Smooth muscle cell (in vitro differentiated cells): Measurements from ENCODE around the gene ROGDI. TPM values are rescaled to one million over a fixed set of nuclear protein-coding genes. Genes with fewer than 3 reads are reported as not detected.

Source experiments
- DNase-seq: peaks from one replicate; lab custom pipeline; 2025; ENCODE audit not compliant: unreplicated experiment; lab: John Stamatoyannopoulos, UW
- H2AFZ ChIP-seq: fragments of 200-600 bp; sonication (generic); 2 replicates; pipeline ENCODE4 v1.6.0; 2016; ENCODE audit warnings: antibody characterized with exemption, low read depth, mild to moderate bottlenecking
- H3F3A ChIP-seq: fragments of 200-600 bp; sonication (generic); 2 replicates; pipeline ENCODE4 v1.6.0; 2017; ENCODE audit warnings: antibody characterized with exemption, low read depth
- H3K27ac ChIP-seq: fragments of 200-600 bp; sonication (generic); 2 replicates; pipeline ENCODE4 v1.5.1; 2016; ENCODE audit warnings: low read depth, mild to moderate bottlenecking
- H3K27me3 ChIP-seq: fragments of 200-600 bp; sonication (generic); 2 replicates; pipeline ENCODE4 v1.6.1; 2016; ENCODE audit warnings: low read depth, mild to moderate bottlenecking
- H3K36me3 ChIP-seq: fragments of 200-600 bp; sonication (generic); 2 replicates; pipeline ENCODE4 v1.5.1; 2016; ENCODE audit warnings: low read depth
- H3K4me1 ChIP-seq: fragments of 200-600 bp; sonication (generic); 2 replicates; pipeline ENCODE4 v1.5.1; 2016; ENCODE audit warnings: low read depth
- H3K4me2 ChIP-seq: fragments of 200-600 bp; sonication (generic); 2 replicates; pipeline ENCODE4 v1.6.0; 2016; ENCODE audit warnings: mild to moderate bottlenecking
- H3K4me3 ChIP-seq: fragments of 200-600 bp; sonication (generic); 2 replicates; pipeline ENCODE4 v1.5.1; 2016; ENCODE audit warnings: mild to moderate bottlenecking
- H3K79me2 ChIP-seq: fragments of 200-600 bp; sonication (generic); 2 replicates; pipeline ENCODE4 v1.6.0; 2016; ENCODE audit warnings: low read depth, mild to moderate bottlenecking
- H3K9ac ChIP-seq: fragments of 200-600 bp; sonication (generic); 2 replicates; pipeline ENCODE4 v1.6.0; 2016; ENCODE audit warnings: low read depth
- H3K9me3 ChIP-seq: fragments of 200-600 bp; sonication (generic); replicated peaks from 2 replicates; pipeline ENCODE4 v1.5.1; 2016; ENCODE audit warnings: low read depth
- H4K20me1 ChIP-seq: fragments of 200-600 bp; sonication (generic); 2 replicates; pipeline ENCODE4 v1.6.0; 2016; ENCODE audit warnings: low read depth
- CTCF ChIP-seq: fragments of 200-600 bp; sonication (generic); IDR thresholded peaks from 2 replicates; pipeline ENCODE4 v1.5.1; 2017; ENCODE audit warnings: borderline replicate concordance, mild to moderate bottlenecking, antibody characterized with exemption; ENCODE audit not compliant: insufficient read depth, poor library complexity, severe bottlenecking
- WGBS: methylation state at CpG from one replicate; pipeline ENCODE4 v1.1.7; 2016; ENCODE audit warnings: low lambda C conversion rate; 5-methylcytosine and 5-hydroxymethylcytosine counted together
- polyA plus RNA-seq: library from polyadenylated mRNA; unstranded; fragments of >200 nt; fragmentation: Nextera tagmentation; extraction: Ambion mirVana; gene quantifications from 2 replicates; pipeline ENCODE4 v1.2.1, GENCODE V29; 2016
- total RNA-seq: library from RNA; depleted of rRNA; stranded (reverse); fragments of >200 nt; gene quantifications from 2 replicates; pipeline ENCODE4 v1.2.3, GENCODE V29; 2014

ROGDI gene
- total and polyA plus RNA-seq, 2 experiments from 2014 or later: 21.6 to 45.6 TPM

GRCh38 chr16:4803898-4804762 lies 1.7 kb upstream of the ROGDI start:
- Histone ChIP-seq H3K4me1 (peaks cover 8% of the 10 kb centered on the region), H4K20me1 (no peaks in the 10 kb centered on the region), H3K4me2 (peak overlapping the region; percentile 97), H3K36me3 (peaks cover 10% of the 10 kb centered on the region), H3K9me3 (no peaks in the 10 kb centered on the region), H3K9ac (no peak overlapping the region), H3K27me3 (no peaks in the 10 kb centered on the region), H3K27ac (peak overlapping the region; percentile 15), H3K79me2 (peaks cover 4% of the 10 kb centered on the region), H3K4me3 (no peak overlapping the region), H3F3A (peaks cover 25% of the 10 kb centered on the region), H2AFZ (no peak overlapping the region)
- WGBS: 76% methylated on average over 24 of the region's 26 CpGs
- no peak for TF ChIP-seq CTCF
- no peak for DNase-seq

GRCh38 chr16:4803401-4803844 lies 990 bp upstream of the ROGDI start:
- peaks cover 8% of the 10 kb centered on the region for H3K4me1 ChIP-seq
- TF ChIP-seq CTCF: no peak
- H3K79me2 ChIP-seq: peaks cover 4% of the 10 kb centered on the region
- H3K27me3 ChIP-seq: no peaks in the 10 kb centered on the region
- H2AFZ ChIP-seq: no peak overlapping the region
- peak overlapping the region; percentile 97 for H3K4me2 ChIP-seq
- H3K4me3 ChIP-seq: peak overlapping the region; percentile 86
- H3K27ac ChIP-seq: peak overlapping the region; percentile 59
- H3F3A ChIP-seq: peaks cover 25% of the 10 kb centered on the region
- no peaks in the 10 kb centered on the region for H3K9me3 ChIP-seq
- 36% methylated on average over 8 of the region's 8 CpGs for WGBS
- peaks cover 10% of the 10 kb centered on the region for H3K36me3 ChIP-seq
- no peak for DNase-seq
- peak overlapping the region; percentile 55 for H3K9ac ChIP-seq
- no peaks in the 10 kb centered on the region for H4K20me1 ChIP-seq

GRCh38 chr16:4802659-4803287 lies 340 bp upstream of the ROGDI start:
- Histone ChIP-seq H3K9me3 (no peaks in the 10 kb centered on the region), H3K9ac (peak overlapping the region; percentile 55), H3K4me1 (peaks cover 8% of the 10 kb centered on the region), H3K27ac (peak overlapping the region; percentile 59), H2AFZ (peak overlapping the region; percentile 70), H3K79me2 (peaks cover 4% of the 10 kb centered on the region), H4K20me1 (no peaks in the 10 kb centered on the region), H3K27me3 (no peaks in the 10 kb centered on the region), H3K4me2 (peak overlapping the region; percentile 97), H3F3A (peaks cover 25% of the 10 kb centered on the region), H3K4me3 (peak overlapping the region; percentile 86), H3K36me3 (peaks cover 9% of the 10 kb centered on the region)
- WGBS: 2% methylated on average over 50 of the region's 59 CpGs
- no peak for TF ChIP-seq CTCF
- peak; percentile 94 for DNase-seq
